CD4-positive, alpha-beta T cell treated with Interferon alpha-2 for 1 hour (primary cell): Measurements from ENCODE around the gene GINS2.

ENCODE experiments used
- DNase-seq, 2 donors: peaks; one replicate each; pipeline ENCODE4 v3.0.0-alpha.2; 2020 to 2022

The GINS2 gene

GRCh38 chr16:85652431-85653221 lies 36.1 kb downstream of the GINS2 start:
- DNase-seq = peak in 1 of 2 donors; percentile 7

- no peak for DNase-seq
These were observed 36.9 kb downstream of the GINS2 start for GRCh38 chr16:85651629-85652430.

- DNase-seq = no peak
These were observed 37.7 kb downstream of the GINS2 start for GRCh38 chr16:85650844-85651628.

GRCh38 chr16:85650135-85650843 lies 38.5 kb downstream of the GINS2 start:
- no peak for DNase-seq

- DNase-seq = no peak
These were observed 39.2 kb downstream of the GINS2 start for GRCh38 chr16:85649411-85650134.

GRCh38 chr16:85648805-85649204 lies 39.9 kb downstream of the GINS2 start:
- DNase-seq = no peak

- DNase-seq = no peak
These were observed 40.6 kb downstream of the GINS2 start for GRCh38 chr16:85648070-85648714.

GRCh38 chr16:85646976-85647375 lies 41.8 kb downstream of the GINS2 start:
- no peak for DNase-seq

GRCh38 chr16:85646358-85646907 lies 42.3 kb downstream of the GINS2 start:
- no peak for DNase-seq

- DNase-seq = no peak
These were observed 43.6 kb downstream of the GINS2 start for GRCh38 chr16:85645021-85645589.

GRCh38 chr16:85644093-85644712 lies 44.6 kb downstream of the GINS2 start:
- DNase-seq = no peak

- no peak for DNase-seq
These were observed 45.1 kb downstream of the GINS2 start for GRCh38 chr16:85643631-85644030.

GRCh38 chr16:85642762-85643358 lies 45.9 kb downstream of the GINS2 start:
- no peak for DNase-seq

- DNase-seq = no peak
These were observed 47.0 kb downstream of the GINS2 start for GRCh38 chr16:85641776-85642176.

GRCh38 chr16:85641305-85641704 lies 47.4 kb downstream of the GINS2 start:
- DNase-seq = no peak

GRCh38 chr16:85640585-85640984 lies 48.2 kb downstream of the GINS2 start:
- DNase-seq = no peak

- DNase-seq = no peak
These were observed 48.5 kb downstream of the GINS2 start for GRCh38 chr16:85640254-85640558.

- DNase-seq = no peak
These were observed 49.1 kb downstream of the GINS2 start for GRCh38 chr16:85639529-85640253.

- DNase-seq = no peak
These were observed 49.9 kb downstream of the GINS2 start for GRCh38 chr16:85638695-85639409.
